Kidney (tissue), 14 donors: ENCODE data around the gene CCDC24. TPM values are rescaled to one million over a fixed set of nuclear protein-coding genes. Genes with fewer than 3 reads are reported as not detected.

Source experiments
- DNase-seq, 5 donors: peaks; one replicate each; pipeline ENCODE4 v3.0.0-alpha.2; 2013 to 2020
- FAIRE-seq: peaks from 2 replicates; lab custom pipeline; 2012; peaks lifted over from hg19 to GRCh38; lab: Jason Lieb, UNC
- H3K27ac ChIP-seq, 2 donors: one replicate each; pipeline ENCODE4 v1.7.0; 2013; ENCODE audit warnings: low read depth in 2 of 2, low read length in 2 of 2, inconsistent platforms in 1 of 2
- H3K27me3 ChIP-seq: one replicate; pipeline ENCODE4 v1.7.1; 2013; ENCODE audit warnings: low read length, inconsistent platforms; ENCODE audit not compliant: control insufficient read depth, insufficient read depth
- H3K36me3 ChIP-seq, 3 donors: one replicate each; pipeline versions ENCODE4 v1.7.0 to v1.7.1; 2013; ENCODE audit warnings: low read length in 3 of 3, control low read depth in 1 of 3, inconsistent platforms in 1 of 3; ENCODE audit not compliant: insufficient read depth in 3 of 3, control insufficient read depth in 2 of 3
- H3K4me1 ChIP-seq, 3 donors: one replicate each; pipeline versions ENCODE4 v1.7.0 to v1.7.1; 2013; ENCODE audit warnings: low read length in 3 of 3, inconsistent platforms in 1 of 3, low read depth in 1 of 3; ENCODE audit not compliant: control insufficient read depth in 2 of 3, insufficient read depth in 2 of 3
- H3K4me3 ChIP-seq, 3 donors: one replicate each; pipeline versions ENCODE4 v1.7.0 to v1.8.1; 2013; ENCODE audit warnings: low read length in 3 of 3, control low read depth in 1 of 3, inconsistent platforms in 1 of 3
- H3K9ac ChIP-seq, 3 donors: one replicate each; pipeline versions ENCODE4 v1.7.0 to v1.7.1; 2013; ENCODE audit warnings: low read length in 3 of 3, control low read depth in 1 of 3, inconsistent platforms in 1 of 3
- H3K9me3 ChIP-seq, 3 donors: one replicate each; pipeline versions ENCODE4 v1.7.0 to v1.7.1; 2013; ENCODE audit warnings: low read length in 3 of 3, control low read depth in 1 of 3, inconsistent platforms in 1 of 3; ENCODE audit not compliant: control insufficient read depth in 2 of 3, insufficient read depth in 1 of 3
- CTCF ChIP-seq: IDR thresholded peaks from 3 replicates; pipeline ENCODE4 v1.5.1; 2012; ENCODE audit warnings: mild to moderate bottlenecking, moderate library complexity, borderline replicate concordance; ENCODE audit not compliant: insufficient read depth; ENCODE audit errors: extremely low read depth
- intact Hi-C: fragments of 100-400 bp; cut with DNase I; formaldehyde crosslinking; loops from one replicate; pipeline ENCODE4 v1.11.1; 2022
- polyA plus RNA-seq: library from polyadenylated mRNA; stranded (reverse); fragments of 350-450 nt; fragmentation: Illumina TruSeq; extraction: RNeasy Lipid Tissue Mini Kit (QIAGEN cat#74804); gene quantifications from one replicate; pipeline ENCODE4 v1.2.3, GENCODE V29; 2014; ENCODE audit warnings: low read depth, low replicate concordance; ENCODE audit not compliant: insufficient read depth
- total RNA-seq: library from RNA; stranded (reverse); fragmentation: NEBNext Ultra II Directional; extraction: Animal tissue kit (Norgen Biotek cat#: 25700); gene quantifications from one replicate; pipeline ENCODE4 v1.2.1, GENCODE V29; 2021
- donor health status: control.
- donor health status: control.
- donor health status: control.
- donor health status: control.
- donor health status: control.
- donor health status: DM: yes; HTN: yes; CAD: no.
- donor health status: Normal renal cell carcinoma (clear cell type).

CCDC24 gene
- total and polyA plus RNA-seq, 2 donors from 2014 or later: 24.3 to 35.6 TPM

- H3K4me1 ChIP-seq: peaks cover 0 to 5% (median 4%) of the 10 kb centered on the region in 3 donors
- no peak overlapping the region for H3K27ac ChIP-seq
- no peak for FAIRE-seq
These were observed 32.9 kb downstream of the CCDC24 start for GRCh38 chr1:44024031-44024902.

GRCh38 chr1:44024903-44025525 lies 33.6 kb downstream of the CCDC24 start:
- Histone ChIP-seq H3K4me3 (no peak overlapping the region), H3K27ac (no peak overlapping the region), H3K9me3 (no peaks in the 10 kb centered on the region), H3K36me3 (no peaks in the 10 kb centered on the region), H3K4me1 (peaks cover 0 to 10% (median 9%) of the 10 kb centered on the region in 3 donors), H3K9ac (no peak overlapping the region), H3K27me3 (no peaks in the 10 kb centered on the region)
- DNase-seq (no peak), FAIRE-seq (no peak)
- no peak for TF ChIP-seq CTCF
- intact Hi-C loops: no loop called here

More at GRCh38 chr1:44024031-44024902, 32.9 kb downstream of the CCDC24 start:
- intact Hi-C loops: no loop called here
- H3K27me3 ChIP-seq: no peaks in the 10 kb centered on the region
- H3K36me3 ChIP-seq: no peaks in the 10 kb centered on the region
- peak in 1 of 5 donors; percentile 65 for DNase-seq
- H3K9ac ChIP-seq: no peak overlapping the region
- no peak overlapping the region for H3K4me3 ChIP-seq
- no peak for TF ChIP-seq CTCF
- no peaks in the 10 kb centered on the region for H3K9me3 ChIP-seq

GRCh38 chr1:44025816-44026215 lies 34.4 kb downstream of the CCDC24 start:
- no peaks in the 10 kb centered on the region for H3K9me3 ChIP-seq
- no peak overlapping the region for H3K27ac ChIP-seq
- intact Hi-C loops: no loop called here
- FAIRE-seq (no peak), DNase-seq (no peak)
- TF ChIP-seq CTCF: no peak
- peaks cover 0 to 10% (median 9%) of the 10 kb centered on the region in 3 donors for H3K4me1 ChIP-seq
- H3K9ac ChIP-seq: no peak overlapping the region
- H3K27me3 ChIP-seq: no peaks in the 10 kb centered on the region
- H3K4me3 ChIP-seq: no peak overlapping the region
- no peaks in the 10 kb centered on the region for H3K36me3 ChIP-seq
